Epithelial cell of esophagus (primary cell): ENCODE measurements around the gene PALM.

Experiments
- DNase-seq: peaks from one replicate; pipeline ENCODE4 v3.0.0; 2010; ENCODE audit warnings: low read depth
- H3K4me3 ChIP-seq: 2 replicates; pipeline ENCODE4 v1.5.1; 2011; ENCODE audit warnings: mild to moderate bottlenecking, low read length, control low read depth
- TF ChIP-seq, protein P1 (sequence below): IDR thresholded peaks from 2 replicates; pipeline ENCODE4 v1.5.1; 2011; ENCODE audit warnings: low read depth, mild to moderate bottlenecking, low read length, control low read depth, inconsistent platforms; ENCODE audit not compliant: insufficient read depth; ENCODE audit errors: missing control alignments

PALM gene

GRCh38 chr19:782185-782877 lies 73.6 kb downstream of the PALM start:
- DNase-seq = peak; percentile 54
- peak overlapping the region; percentile 48 for H3K4me3 ChIP-seq
- TF ChIP-seq, protein P1, sequence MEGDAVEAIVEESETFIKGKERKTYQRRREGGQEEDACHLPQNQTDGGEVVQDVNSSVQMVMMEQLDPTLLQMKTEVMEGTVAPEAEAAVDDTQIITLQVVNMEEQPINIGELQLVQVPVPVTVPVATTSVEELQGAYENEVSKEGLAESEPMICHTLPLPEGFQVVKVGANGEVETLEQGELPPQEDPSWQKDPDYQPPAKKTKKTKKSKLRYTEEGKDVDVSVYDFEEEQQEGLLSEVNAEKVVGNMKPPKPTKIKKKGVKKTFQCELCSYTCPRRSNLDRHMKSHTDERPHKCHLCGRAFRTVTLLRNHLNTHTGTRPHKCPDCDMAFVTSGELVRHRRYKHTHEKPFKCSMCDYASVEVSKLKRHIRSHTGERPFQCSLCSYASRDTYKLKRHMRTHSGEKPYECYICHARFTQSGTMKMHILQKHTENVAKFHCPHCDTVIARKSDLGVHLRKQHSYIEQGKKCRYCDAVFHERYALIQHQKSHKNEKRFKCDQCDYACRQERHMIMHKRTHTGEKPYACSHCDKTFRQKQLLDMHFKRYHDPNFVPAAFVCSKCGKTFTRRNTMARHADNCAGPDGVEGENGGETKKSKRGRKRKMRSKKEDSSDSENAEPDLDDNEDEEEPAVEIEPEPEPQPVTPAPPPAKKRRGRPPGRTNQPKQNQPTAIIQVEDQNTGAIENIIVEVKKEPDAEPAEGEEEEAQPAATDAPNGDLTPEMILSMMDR = no peak

DNA sequence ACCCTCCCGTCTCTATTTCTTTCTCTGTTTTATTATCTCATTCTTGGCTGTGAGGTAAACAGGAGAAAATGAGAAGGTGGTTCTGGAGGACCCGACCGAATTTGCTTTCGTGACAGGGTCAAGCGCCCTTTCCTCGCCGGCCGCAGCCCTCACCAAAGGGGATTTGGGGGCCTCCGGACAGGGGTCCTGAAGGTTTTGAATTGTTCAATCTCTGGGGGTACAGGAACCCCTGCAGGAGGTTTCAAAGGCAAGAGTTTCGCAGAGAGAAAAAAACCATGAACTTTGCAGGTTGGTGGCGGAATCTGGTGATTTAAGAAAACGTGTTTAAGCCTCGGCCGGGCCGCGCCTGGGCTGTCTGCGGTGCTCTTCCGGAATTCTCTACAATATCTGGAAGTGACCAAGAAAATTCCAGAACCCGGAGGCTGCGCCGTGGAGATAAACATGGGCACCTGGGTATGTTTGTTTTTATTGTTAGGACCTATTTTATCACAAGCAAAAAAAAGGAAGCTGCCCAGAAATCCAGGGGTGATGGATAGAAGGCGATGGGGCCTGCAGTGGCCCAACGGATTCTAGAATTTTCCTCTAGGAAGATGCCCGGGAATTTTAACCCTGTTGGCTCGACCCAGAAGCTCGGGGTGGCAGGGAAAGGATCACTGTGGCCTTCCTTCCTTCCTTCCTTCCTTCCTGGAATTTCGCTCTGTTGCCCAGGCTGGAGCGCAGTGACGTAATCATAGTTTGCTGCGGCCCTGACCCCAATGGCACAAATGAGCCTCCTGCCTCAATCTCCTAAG lies 74.3 kb downstream of the PALM start:
- TF ChIP-seq, protein P1 = no peak
- DNase-seq = peak; percentile 41
- peak overlapping the region; percentile 48 for H3K4me3 ChIP-seq

DNA sequence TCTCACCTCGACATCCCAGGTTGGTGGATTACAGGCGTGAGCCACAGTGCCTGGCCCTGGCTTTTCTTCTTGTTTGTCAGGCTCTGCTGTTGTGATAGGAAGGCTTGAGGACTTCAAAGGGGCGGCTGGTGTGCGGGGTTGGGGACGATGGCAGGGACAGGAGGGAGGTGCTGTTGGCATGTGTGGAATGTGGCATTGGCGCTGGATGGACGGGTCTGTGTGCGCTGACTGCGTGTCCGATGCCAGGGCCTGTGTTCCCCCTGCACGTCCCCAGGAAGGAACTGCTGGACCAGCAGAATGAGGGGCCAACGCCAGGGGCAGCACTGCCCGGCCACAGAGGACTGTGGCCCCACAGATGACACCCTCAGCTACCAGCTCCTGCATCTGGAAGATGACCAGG lies 75.8 kb downstream of the PALM start:
- no peak for DNase-seq
- H3K4me3 ChIP-seq = peak overlapping the region; percentile 20
- TF ChIP-seq, protein P1 = no peak

DNA sequence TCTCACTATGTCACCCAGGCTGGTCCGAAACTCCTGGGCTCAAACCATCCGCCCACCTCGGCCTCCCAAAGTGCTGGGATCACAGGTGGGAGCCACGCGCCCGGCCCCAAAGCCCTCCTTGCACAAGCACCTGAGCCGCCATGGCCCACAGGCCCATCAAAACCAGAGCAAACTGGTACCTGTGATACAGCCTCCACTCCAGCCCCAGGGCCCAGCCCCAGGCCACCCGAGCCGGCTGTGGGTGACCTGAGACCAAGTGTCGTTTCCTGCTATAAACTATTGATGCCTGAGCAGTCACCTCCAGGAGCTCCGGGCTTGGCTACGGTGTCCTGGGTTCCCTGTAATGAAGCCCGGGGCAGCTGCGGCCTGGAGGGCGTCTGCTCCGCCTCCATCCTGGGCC lies 78.8 kb downstream of the PALM start:
- no peak overlapping the region for H3K4me3 ChIP-seq
- TF ChIP-seq, protein P1 = no peak
- DNase-seq = no peak

DNA sequence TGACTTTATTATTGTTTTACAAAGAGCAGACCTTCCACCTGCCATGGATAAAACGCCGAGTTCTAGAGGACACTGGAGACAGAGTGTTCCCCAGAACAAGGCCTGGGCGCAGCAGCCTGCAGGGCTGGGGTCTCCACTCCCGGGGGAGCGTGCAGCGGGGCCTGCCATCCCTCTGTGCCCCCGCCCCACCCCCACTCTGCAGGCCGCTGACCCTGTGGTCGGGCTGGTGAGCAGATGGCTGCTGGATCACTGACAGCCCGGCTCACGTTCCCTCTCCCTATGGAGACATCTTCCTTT lies 79.9 kb downstream of the PALM start:
- TF ChIP-seq, protein P1 = no peak
- no peak for DNase-seq
- no peak overlapping the region for H3K4me3 ChIP-seq

GRCh38 chr19:788983-789700 lies 80.4 kb downstream of the PALM start:
- H3K4me3 ChIP-seq = no peak overlapping the region
- TF ChIP-seq, protein P1 = no peak
- DNase-seq = peak; percentile 42

GRCh38 chr19:789701-790060 lies 80.9 kb downstream of the PALM start:
- TF ChIP-seq, protein P1 = no peak
- no peak overlapping the region for H3K4me3 ChIP-seq
- DNase-seq = no peak
